Suprapubic skin (tissue), 4 donors: ENCODE data around the gene SUSD5.

Experiments
- EP300 ChIP-seq: sonication (generic); formaldehyde crosslinking; IDR thresholded peaks from one replicate; pipeline ENCODE4 v1.6.1; 2017; ENCODE audit warnings: antibody characterized with exemption
- POLR2A ChIP-seq, 2 donors: fragments of 450-650 bp; IDR thresholded peaks; one replicate each; pipeline ENCODE4 v1.6.1; 2017; ENCODE audit warnings: antibody characterized with exemption in 2 of 2, mild to moderate bottlenecking in 2 of 2, moderate library complexity in 2 of 2
- POLR2AphosphoS5 ChIP-seq, 3 donors: sonication (generic); formaldehyde crosslinking; IDR thresholded peaks; one replicate each; pipeline ENCODE4 v1.6.1; 2017; ENCODE audit warnings: antibody characterized with exemption in 3 of 3
- TF ChIP-seq, protein P1 (sequence below), 2 donors: fragments of 200-600 bp in 1 of 2; fragments of 450-650 bp in 1 of 2; sonication (generic) in 1 of 2; IDR thresholded peaks; one replicate each; pipeline ENCODE4 v1.5.1; 2016 to 2019; ENCODE audit warnings: antibody characterized with exemption in 2 of 2, mild to moderate bottlenecking in 1 of 2, moderate library complexity in 1 of 2

DNA sequence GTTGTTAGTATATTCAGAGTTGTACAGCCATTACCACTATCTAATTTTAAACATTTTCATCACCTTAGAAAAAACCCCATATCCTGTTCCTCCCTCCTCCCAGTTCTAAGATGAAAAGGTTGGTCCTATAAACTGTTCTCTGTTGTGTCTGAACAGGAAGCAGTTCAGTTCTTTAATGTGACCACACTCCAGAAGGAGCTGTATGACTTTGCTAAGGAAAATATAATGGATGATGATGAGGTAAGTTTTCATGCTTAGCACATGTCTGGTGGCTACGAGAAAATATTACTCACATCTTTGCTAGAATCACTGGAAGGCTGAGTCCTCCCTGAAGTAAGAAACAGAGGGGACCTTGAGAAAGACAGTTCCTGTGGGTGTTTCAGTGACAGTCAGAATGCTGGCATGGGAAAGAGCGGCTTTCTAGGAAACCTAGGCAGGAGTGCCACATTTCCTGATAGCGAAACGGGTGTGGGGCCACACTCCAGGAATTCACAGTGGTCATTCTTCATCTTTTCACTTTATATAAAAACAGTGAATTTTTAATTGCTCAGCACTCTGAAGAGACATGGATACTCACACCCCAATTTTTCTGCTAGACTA lies 84.5 kb downstream of the SUSD5 start:
- TF ChIP-seq, protein P1, sequence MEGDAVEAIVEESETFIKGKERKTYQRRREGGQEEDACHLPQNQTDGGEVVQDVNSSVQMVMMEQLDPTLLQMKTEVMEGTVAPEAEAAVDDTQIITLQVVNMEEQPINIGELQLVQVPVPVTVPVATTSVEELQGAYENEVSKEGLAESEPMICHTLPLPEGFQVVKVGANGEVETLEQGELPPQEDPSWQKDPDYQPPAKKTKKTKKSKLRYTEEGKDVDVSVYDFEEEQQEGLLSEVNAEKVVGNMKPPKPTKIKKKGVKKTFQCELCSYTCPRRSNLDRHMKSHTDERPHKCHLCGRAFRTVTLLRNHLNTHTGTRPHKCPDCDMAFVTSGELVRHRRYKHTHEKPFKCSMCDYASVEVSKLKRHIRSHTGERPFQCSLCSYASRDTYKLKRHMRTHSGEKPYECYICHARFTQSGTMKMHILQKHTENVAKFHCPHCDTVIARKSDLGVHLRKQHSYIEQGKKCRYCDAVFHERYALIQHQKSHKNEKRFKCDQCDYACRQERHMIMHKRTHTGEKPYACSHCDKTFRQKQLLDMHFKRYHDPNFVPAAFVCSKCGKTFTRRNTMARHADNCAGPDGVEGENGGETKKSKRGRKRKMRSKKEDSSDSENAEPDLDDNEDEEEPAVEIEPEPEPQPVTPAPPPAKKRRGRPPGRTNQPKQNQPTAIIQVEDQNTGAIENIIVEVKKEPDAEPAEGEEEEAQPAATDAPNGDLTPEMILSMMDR (IDR thresholded peaks at IDR 0.05) = no peak
- TF ChIP-seq POLR2AphosphoS5 (IDR thresholded peaks at IDR 0.05) (no peak), POLR2A (IDR thresholded peaks at IDR 0.05) (no peak), EP300 (no peak)
